HL-60 (cell line): ENCODE results near the gene RPL21.

Experiments used
- CTCF ChIP-seq: IDR thresholded peaks from one replicate; pipeline ENCODE4 v1.5.1; 2011; ENCODE audit warnings: low read length, control low read depth, inconsistent platforms; ENCODE audit not compliant: insufficient read depth
- GABPA ChIP-seq: IDR thresholded peaks from 2 replicates; pipeline ENCODE4 v1.6.1; 2012; ENCODE audit warnings: low read depth
- POLR2AphosphoS5 ChIP-seq: IDR thresholded peaks from 2 replicates; pipeline ENCODE4 v1.6.1; 2012; ENCODE audit warnings: low read depth
- REST ChIP-seq: IDR thresholded peaks from 2 replicates; pipeline ENCODE4 v1.6.1; 2012; ENCODE audit warnings: low read depth; ENCODE audit not compliant: insufficient replicate concordance
- SPI1 ChIP-seq: IDR thresholded peaks from 2 replicates; pipeline ENCODE4 v1.6.1; 2012; ENCODE audit warnings: low read depth, mild to moderate bottlenecking, borderline replicate concordance

- TF ChIP-seq CTCF (no peak), POLR2AphosphoS5 (no peak), REST (no peak), SPI1 (no peak), GABPA (no peak)
Measured at GRCh38 chr13:27293873-27294515, 42.6 kb downstream of the RPL21 start.
